HepG2 (cell line): Measurements from ENCODE around the gene DHRS1. TPM values are rescaled to one million over a fixed set of nuclear protein-coding genes. Genes with fewer than 3 reads are reported as not detected.
A peak's percentile ranks its signal among the peaks of the same experiment; 100 is the strongest.

Experiments used
- ATAC-seq: fragments of 200-7000 bp; cut with Tn5 transposase; 3 replicates; pipeline ENCODE4 v1.9.1; 2020; ENCODE audit warnings: mild to moderate bottlenecking, moderate library complexity
- BruUV-seq: library from RNA; stranded (reverse); fragments of 400-500 nt; replicated peaks from 2 replicates; lab custom pipeline; 2021; lab: Mats Ljungman, UMichigan
- CTCF ChIA-PET: fragments of 300-600 bp; formaldehyde crosslinking; extraction: SDS; loops from one replicate; lab custom pipeline; 2021; ENCODE audit warnings: low total read pairs, inconsistent platforms, low intra/inter-chr PET ratio; lab: Yijun Ruan, JAX
- POLR2A ChIA-PET: fragments of 350-600 bp; sonication (Branson Sonifier 250); formaldehyde crosslinking; loops from one replicate; lab custom pipeline; 2020; ENCODE audit warnings: antibody characterized with exemption, inconsistent platforms; lab: Yijun Ruan, JAX
- DNase-seq: peaks from one replicate; pipeline ENCODE4 v3.0.0-alpha.2; 2015; ENCODE audit warnings: low spot score
- FAIRE-seq: peaks from 3 replicates; lab custom pipeline; 2011; peaks lifted over from hg19 to GRCh38; lab: Jason Lieb, UNC
- H2AFZ ChIP-seq: one replicate; pipeline ENCODE4 v1.6.1; 2011; ENCODE audit warnings: low read length, inconsistent platforms
- H3K27ac ChIP-seq: fragments of 300-600 bp; 3 replicates; pipeline ENCODE4 v1.8.0; 2011; ENCODE audit warnings: mixed run types, mild to moderate bottlenecking, mixed read lengths, low read length, inconsistent platforms; ENCODE audit not compliant: insufficient read depth; ENCODE audit errors: extremely low read length
- H3K27me3 ChIP-seq, 2 experiments: fragments of 200-600 bp in 1 of 2; 2 replicates in 1 of 2; 3 replicates in 1 of 2; pipeline versions ENCODE4 v1.6.0 to v1.8.0; 2011; ENCODE audit warnings: low read length in 2 of 2, mild to moderate bottlenecking in 2 of 2, moderate library complexity in 2 of 2, inconsistent platforms in 1 of 2; ENCODE audit not compliant: insufficient read depth in 2 of 2, control insufficient read depth in 1 of 2
- H3K36me3 ChIP-seq, 2 experiments: fragments of 200-600 bp in 1 of 2; replicated peaks in 1 of 2; 2 replicates in 1 of 2; 3 replicates in 1 of 2; pipeline versions ENCODE4 v1.5.1 to v1.8.0; 2011; ENCODE audit warnings: low read length in 2 of 2, inconsistent platforms in 1 of 2; ENCODE audit not compliant: insufficient read depth in 2 of 2, control insufficient read depth in 1 of 2
- H3K4me1 ChIP-seq: 2 replicates; pipeline ENCODE4 v1.5.1; 2012; ENCODE audit warnings: low read length, inconsistent platforms; ENCODE audit not compliant: insufficient read depth
- H3K4me2 ChIP-seq: 2 replicates; pipeline ENCODE4 v1.6.0; 2011; ENCODE audit warnings: low read depth, low read length, inconsistent platforms
- H3K4me3 ChIP-seq, 3 experiments: fragments of 200-600 bp in 1 of 3; sonication (generic), shearing (Covaris generic) in 1 of 3; replicated peaks in 1 of 3; 2 replicates each; pipeline ENCODE4 v1.5.1; 2011 to 2016; ENCODE audit warnings: low read length in 3 of 3, inconsistent platforms in 2 of 3, low read depth in 2 of 3, mild to moderate bottlenecking in 2 of 3, control low read depth in 1 of 3, mixed read lengths in 1 of 3; ENCODE audit not compliant: insufficient read depth in 1 of 3
- H3K79me2 ChIP-seq: one replicate; pipeline ENCODE4 v1.6.1; 2011; ENCODE audit warnings: low read length, inconsistent platforms; ENCODE audit not compliant: insufficient read depth
- H3K9ac ChIP-seq: 2 replicates; pipeline ENCODE4 v1.6.0; 2011; ENCODE audit warnings: mild to moderate bottlenecking, low read depth, low read length, inconsistent platforms; ENCODE audit not compliant: insufficient read depth
- H3K9me3 ChIP-seq: 2 replicates; pipeline ENCODE4 v1.5.1; 2012; ENCODE audit warnings: mild to moderate bottlenecking, low read length
- H4K20me1 ChIP-seq: 2 replicates; pipeline ENCODE4 v1.6.0; 2011; ENCODE audit warnings: inconsistent platforms, mild to moderate bottlenecking, low read length, moderate library complexity; ENCODE audit not compliant: insufficient read depth
- BRF2 ChIP-seq: sonication (generic); formaldehyde crosslinking; IDR thresholded peaks from 2 replicates; pipeline ENCODE4 v1.8.1; 2022; ENCODE audit warnings: mild to moderate bottlenecking, missing genetic modification reagents
- ETS1 ChIP-seq: sonication (generic); formaldehyde crosslinking; IDR thresholded peaks from 2 replicates; pipeline ENCODE4 v1.4.0; 2020; ENCODE audit warnings: missing genetic modification reagents
- GTF2F1 ChIP-seq: fragments of 150-350 bp; IDR thresholded peaks from 2 replicates; pipeline ENCODE4 v1.6.1; 2014; ENCODE audit warnings: low read length
- HMGXB4 ChIP-seq, 2 experiments: sonication (generic) in 1 of 2; formaldehyde crosslinking in 1 of 2; IDR thresholded peaks; 2 replicates each; pipeline versions ENCODE4 v1.4.0 to v1.6.1; 2018 to 2020; ENCODE audit warnings: missing genetic modification reagents in 2 of 2, borderline replicate concordance in 1 of 2, low read depth in 1 of 2, mild to moderate bottlenecking in 1 of 2, missing biosample characterization in 1 of 2
- MAFF ChIP-seq: IDR thresholded peaks from 2 replicates; pipeline ENCODE4 v1.6.1; 2011; ENCODE audit warnings: low read depth, low read length, improper control_type of control experiment
- MTF2 ChIP-seq: sonication (generic); formaldehyde crosslinking; IDR thresholded peaks from 2 replicates; pipeline ENCODE4 v1.5.0; 2020; ENCODE audit warnings: missing genetic modification reagents, borderline replicate concordance
- MYPOP ChIP-seq: sonication (generic); formaldehyde crosslinking; IDR thresholded peaks from 2 replicates; pipeline ENCODE4 v1.8.1; 2023; ENCODE audit warnings: mild to moderate bottlenecking, moderate library complexity, missing genetic modification reagents
- NFKB2 ChIP-seq: sonication (generic); formaldehyde crosslinking; IDR thresholded peaks from 2 replicates; pipeline ENCODE4 v1.4.0; 2020; ENCODE audit warnings: missing genetic modification reagents, borderline replicate concordance
- PATZ1 ChIP-seq: sonication (generic); formaldehyde crosslinking; IDR thresholded peaks from 2 replicates; pipeline ENCODE4 v1.4.0; 2020; ENCODE audit warnings: missing genetic modification reagents
- SKIL ChIP-seq: sonication (generic); formaldehyde crosslinking; IDR thresholded peaks from 2 replicates; pipeline ENCODE4 v1.8.0; 2022; ENCODE audit warnings: missing genetic modification reagents, mild to moderate bottlenecking, moderate library complexity, borderline replicate concordance
- TAF1 ChIP-seq: sonication (generic); formaldehyde crosslinking; IDR thresholded peaks from 2 replicates; pipeline ENCODE4 v1.4.0; 2020; ENCODE audit warnings: missing genetic modification reagents
- TGIF2 ChIP-seq: IDR thresholded peaks from 2 replicates; pipeline ENCODE4 v1.6.1; 2016; ENCODE audit warnings: control low read depth, missing compliant biosample characterization
- ZBTB3 ChIP-seq: sonication (generic); formaldehyde crosslinking; IDR thresholded peaks from 2 replicates; pipeline ENCODE4 v1.4.0; 2020; ENCODE audit warnings: low read depth, mild to moderate bottlenecking, moderate library complexity, missing genetic modification reagents, borderline replicate concordance
- ZNF484 ChIP-seq: sonication (generic); formaldehyde crosslinking; IDR thresholded peaks from 2 replicates; pipeline ENCODE4 v1.5.1; 2020; ENCODE audit warnings: mild to moderate bottlenecking, low read depth, missing genetic modification reagents, borderline replicate concordance
- WGBS: methylation state at CpG from one replicate; pipeline ENCODE4 v1.1.6; 2017; ENCODE audit warnings: low lambda C conversion rate; 5-methylcytosine and 5-hydroxymethylcytosine counted together
- in situ Hi-C: cut with HindIII; loops from 2 replicates; pipeline ENCODE4 v1.10.0; 2017; ENCODE audit warnings: low pct_unique_long_range_greater_than_20kb; ENCODE audit not compliant: extremely low pct_ligation_motif_present
- intact Hi-C: fragments of 100-400 bp; cut with micrococcal nuclease; formaldehyde crosslinking; loops from one replicate; pipeline ENCODE4 v1.10.0; 2022; ENCODE audit not compliant: unreplicated experiment
- polyA plus RNA-seq, 8 experiments: library from polyadenylated mRNA; depleted of rRNA in 3 of 8; stranded (reverse) in 7 of 8; unstranded in 1 of 8; fragments of >200 nt; fragmentation: Illumina TruSeq in 4 of 8; extraction: Trizol in 4 of 8; gene quantifications; 2 replicates each; pipeline versions ENCODE4 v1.2.1 to v1.2.3, GENCODE V29; 2011 to 2016; ENCODE audit warnings: low read depth in 4 of 8, missing spikeins in 1 of 8, mixed read lengths in 1 of 8; ENCODE audit not compliant: insufficient read depth in 1 of 8
- total RNA-seq, 5 experiments: library from RNA; depleted of rRNA; stranded (reverse); fragments of >200 nt; fragmentation: Illumina TruSeq; extraction: Trizol; gene quantifications; 2 replicates each; pipeline ENCODE4 v1.2.3, GENCODE V29; 2016; ENCODE audit warnings: low read depth in 1 of 5

The DHRS1 gene
- total and polyA plus RNA-seq, 2 of the 13 experiments (the other 11 are each of a cell fraction or from before 2014, with no cell fraction given) = 49.8 to 60.8 TPM

GRCh38 chr14:24325041-24325530, 25.5 kb upstream of the DHRS1 start:
- H3K9ac ChIP-seq = no peak overlapping the region
- ChIA-PET POLR2A (interaction anchor here (0.8 to 1.2 kb wide), 5 partner anchors 17 to 107 kb away, joined by 3 to 4 read pairs (median 4); partner anchors contain the start of genes CIDEB, DHRS1, NOP9 and RABGGTA), CTCF (interaction anchor here (1.2 kb wide), 1 partner anchor 9 kb away, joined by 4 read pairs; no protein-coding TSS in a partner anchor)
- H3K9me3 ChIP-seq = no peaks in the 10 kb centered on the region
- no peak overlapping the region for H3K27ac ChIP-seq
- in situ Hi-C loops = no loop called here
- FAIRE-seq (no peak), ATAC-seq (no peak), DNase-seq (no peak)
- H3K4me2 ChIP-seq = no peak overlapping the region
- peaks cover 30 to 76% of the 10 kb centered on the region in 2 experiments for H3K27me3 ChIP-seq
- no peaks in the 10 kb centered on the region for H3K36me3 ChIP-seq
- no peaks in the 10 kb centered on the region for H4K20me1 ChIP-seq
- H3K4me1 ChIP-seq = peaks cover 9% of the 10 kb centered on the region
- no peak for TF ChIP-seq MAFF
- TF ChIP-seq ETS1 = no peak
- TF ChIP-seq MTF2 (CRISPR knock-in tag) = 0 out of 2 replicates have a peak, but pooled peaks have one; percentile 50
- TF ChIP-seq SKIL (CRISPR knock-in tag) = no peak
- TF ChIP-seq BRF2 (CRISPR knock-in tag) = no peak
- no peak for TF ChIP-seq MYPOP
- no peak for TF ChIP-seq ZNF484 (CRISPR knock-in tag)
- TF ChIP-seq PATZ1 (CRISPR knock-in tag) = no peak
- no peak for TF ChIP-seq HMGXB4 (CRISPR knock-in tag; IDR thresholded peaks at IDR 0.05; ENCODE audit: borderline replicate concordance in 1 of 2, low read depth in 1 of 2)
- no peak for TF ChIP-seq GTF2F1
- no peak for TF ChIP-seq TGIF2 (CRISPR knock-in tag)
- TF ChIP-seq ZBTB3 (CRISPR knock-in tag) = no peak
- no peak for TF ChIP-seq TAF1
- 0 out of 2 replicates have a peak, but pooled peaks have one; percentile 27 for TF ChIP-seq NFKB2
- intact Hi-C loops = no loop called here
- no peak overlapping the region for H2AFZ ChIP-seq
- no TSS peak for BruUV-seq
- H3K4me3 ChIP-seq = no peak overlapping the region
- 44% methylated on average over 5 of the region's 5 CpGs for WGBS
- no peaks in the 10 kb centered on the region for H3K79me2 ChIP-seq
